ENCODE data around the gene DNAL1.

The DNAL1 gene

DNA sequence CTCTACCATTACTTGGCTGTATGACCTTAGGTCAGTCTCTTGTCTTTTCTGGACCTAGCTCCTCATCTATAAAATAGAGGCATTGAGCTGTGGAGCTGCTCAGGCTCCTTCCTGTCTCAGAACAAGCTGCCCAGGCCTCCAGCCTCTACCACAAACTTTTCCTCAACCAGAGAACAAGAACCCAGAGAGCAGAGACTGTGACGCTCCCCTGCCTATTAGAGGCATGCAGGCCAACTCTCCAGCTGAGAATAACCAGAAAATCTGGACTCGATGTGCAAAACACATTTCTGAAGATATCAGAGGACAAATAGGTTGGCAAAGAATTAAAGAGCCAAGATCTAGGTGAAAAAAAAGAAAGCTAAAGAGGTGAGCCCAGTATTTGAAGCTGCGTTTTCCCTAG lies 87.2 kb downstream of the DNAL1 start:
- no peak for TF ChIP-seq POLR2A (IDR thresholded peaks at IDR 0.05; ENCODE audit: low read depth, low read length)
- FAIRE-seq: no peak

GRCh38 chr14:73736842-73737241 lies 92.1 kb downstream of the DNAL1 start:
- TF ChIP-seq POLR2A (IDR thresholded peaks at IDR 0.05; ENCODE audit: low read depth, low read length): no peak
- no peak for DNase-seq (ENCODE audit: insufficient read length, low spot score)
- no peak for FAIRE-seq

More for the DNA sequence above, 87.2 kb downstream of the DNAL1 start:
- DNase-seq (ENCODE audit: insufficient read length, low spot score): no peak

DNA sequence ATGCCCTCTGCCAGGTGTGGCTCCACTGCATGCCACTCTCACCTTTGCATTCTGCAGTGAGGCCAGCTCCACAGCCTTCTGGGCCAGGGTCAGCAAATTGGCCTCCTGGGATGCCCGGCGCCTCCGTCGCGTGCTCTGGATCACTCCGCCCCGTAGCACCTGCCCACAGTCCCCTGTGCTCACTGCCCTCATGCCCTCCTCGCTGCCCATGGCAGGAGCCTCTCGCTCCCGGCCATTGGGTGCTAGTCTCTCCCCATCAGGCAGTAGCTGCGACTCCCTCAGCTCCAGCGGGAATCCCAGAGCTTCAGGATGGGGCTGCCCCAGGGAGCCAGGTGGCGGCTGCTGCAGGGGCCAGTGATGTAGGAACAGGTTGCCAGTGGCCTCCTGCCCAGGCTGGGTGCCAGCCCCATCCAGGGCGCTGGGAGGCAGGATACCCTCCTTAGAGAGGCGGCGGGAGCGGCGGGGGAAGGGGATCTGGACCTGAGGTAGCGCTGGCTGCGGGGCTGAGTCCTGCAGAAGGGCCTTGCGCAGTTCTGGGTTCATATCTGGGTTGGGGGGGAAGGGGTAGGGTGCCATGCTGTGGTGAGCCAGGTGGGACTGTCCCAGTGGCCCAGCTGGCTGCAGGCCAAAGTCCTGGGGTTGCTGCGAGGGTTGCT lies 93.9 kb downstream of the DNAL1 start:
- DNase-seq (ENCODE audit: insufficient read length, low spot score) (no peak), FAIRE-seq (no peak)
- no peak for TF ChIP-seq POLR2A (IDR thresholded peaks at IDR 0.05; ENCODE audit: low read depth, low read length)

DNA sequence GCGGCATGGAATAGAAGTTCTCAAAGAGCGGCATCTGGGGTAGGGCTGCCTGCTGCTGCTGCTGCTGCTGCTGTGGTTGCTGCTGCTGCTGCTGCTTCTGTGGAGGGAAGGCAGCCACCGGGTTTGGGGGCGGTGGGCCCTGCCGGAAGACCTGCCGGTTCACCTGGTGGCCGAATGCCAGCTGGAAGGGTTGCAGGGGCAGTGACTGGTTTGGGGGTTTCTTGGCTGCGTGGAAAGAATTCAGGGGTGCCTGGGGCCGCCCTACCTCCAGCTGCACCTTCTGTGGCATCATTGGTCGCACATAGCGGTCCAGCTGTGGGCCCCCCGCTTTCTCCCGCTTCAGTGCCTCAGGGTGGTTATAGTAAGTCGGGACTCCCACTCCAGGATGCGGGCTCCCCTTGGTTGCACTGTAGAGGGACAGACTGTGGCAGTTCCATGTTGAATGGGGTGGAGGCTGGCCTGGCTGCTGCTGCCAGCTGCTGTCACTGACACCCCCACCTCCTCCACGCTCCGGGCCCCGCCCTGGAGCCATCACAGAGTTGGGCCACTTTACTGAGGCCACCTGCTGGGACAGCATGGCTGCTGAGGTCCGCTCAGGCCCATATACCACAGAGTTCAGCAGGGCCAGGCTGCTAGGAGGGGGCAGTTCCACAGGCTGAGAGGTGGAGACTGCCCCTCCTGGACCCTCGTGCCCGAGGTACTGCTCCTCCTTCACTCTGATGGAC lies 94.5 kb downstream of the DNAL1 start:
- no peak for TF ChIP-seq POLR2A (IDR thresholded peaks at IDR 0.05; ENCODE audit: low read depth, low read length)
- FAIRE-seq: no peak
- DNase-seq (ENCODE audit: insufficient read length, low spot score): no peak

- DNase-seq (ENCODE audit: insufficient read length, low spot score) (no peak), FAIRE-seq (no peak)
- no peak for TF ChIP-seq POLR2A (IDR thresholded peaks at IDR 0.05; ENCODE audit: low read depth, low read length)
These were observed 95.3 kb downstream of the DNAL1 start for GRCh38 chr14:73739899-73740617.

- DNase-seq (ENCODE audit: insufficient read length, low spot score): no peak
- no peak for TF ChIP-seq POLR2A (IDR thresholded peaks at IDR 0.05; ENCODE audit: low read depth, low read length)
- FAIRE-seq: no peak
These were observed 96.0 kb downstream of the DNAL1 start for GRCh38 chr14:73740618-73741326.

DNA sequence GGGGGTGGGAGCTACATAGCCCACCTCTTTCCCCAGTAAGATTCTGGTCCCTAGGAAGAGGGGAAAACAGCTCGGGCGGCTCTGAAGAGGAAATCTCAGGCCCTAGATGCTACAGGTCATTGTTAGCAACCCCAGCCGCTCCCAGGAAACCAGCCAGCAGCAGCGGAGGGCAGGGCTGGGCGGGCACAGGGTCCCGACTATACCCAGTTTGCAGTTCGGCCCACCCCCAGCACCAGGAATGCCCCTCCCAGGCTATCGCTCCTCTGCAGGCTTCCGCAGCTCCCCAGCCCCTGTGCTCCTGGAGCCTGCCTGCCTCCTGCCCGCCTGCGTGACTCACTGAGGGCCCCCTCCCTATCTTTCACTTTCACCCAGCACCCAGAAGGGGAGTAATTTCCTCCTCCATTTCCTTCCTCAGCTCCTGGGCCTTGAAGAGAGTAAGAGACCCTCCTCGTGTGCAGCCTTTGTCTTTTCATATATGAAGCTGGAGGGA lies 96.6 kb downstream of the DNAL1 start:
- DNase-seq (ENCODE audit: insufficient read length, low spot score) (peak; percentile 93), FAIRE-seq (peak; percentile 55)
- no peak for TF ChIP-seq POLR2A (IDR thresholded peaks at IDR 0.05; ENCODE audit: low read depth, low read length)

DNA sequence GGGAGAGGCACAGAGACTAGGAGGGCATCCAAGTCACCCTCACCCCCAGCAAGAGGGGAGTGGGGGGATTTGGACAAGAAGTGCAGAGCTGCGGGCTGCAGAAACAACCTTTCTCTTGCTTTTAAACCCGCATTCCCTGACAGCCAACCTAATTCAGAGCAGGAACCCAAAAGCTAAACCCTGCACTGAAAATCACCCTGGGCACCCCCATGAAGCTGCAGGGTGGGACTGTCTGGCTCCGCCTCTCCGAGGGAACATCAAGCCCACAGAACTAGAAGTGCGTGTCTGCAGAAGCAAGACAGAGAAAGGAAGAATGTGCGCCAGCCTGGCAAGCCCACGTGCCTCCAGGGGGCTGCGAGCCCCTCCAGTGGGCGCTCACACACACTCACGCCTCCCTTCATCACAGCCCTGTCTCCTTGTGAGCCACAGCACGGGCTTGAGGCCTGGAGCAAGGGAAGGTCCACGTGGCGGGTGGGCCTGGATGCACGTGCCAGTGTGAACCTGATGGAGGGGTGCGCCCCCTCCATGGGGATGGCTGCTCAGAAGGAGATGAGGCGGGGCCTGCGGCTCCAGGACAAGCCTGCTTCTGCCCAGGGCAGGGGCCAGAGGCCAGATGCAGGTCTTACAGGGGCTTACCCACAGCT lies 97.2 kb downstream of the DNAL1 start:
- DNase-seq (ENCODE audit: insufficient read length, low spot score) (no peak), FAIRE-seq (no peak)
- no peak for TF ChIP-seq POLR2A (IDR thresholded peaks at IDR 0.05; ENCODE audit: low read depth, low read length)

DNA sequence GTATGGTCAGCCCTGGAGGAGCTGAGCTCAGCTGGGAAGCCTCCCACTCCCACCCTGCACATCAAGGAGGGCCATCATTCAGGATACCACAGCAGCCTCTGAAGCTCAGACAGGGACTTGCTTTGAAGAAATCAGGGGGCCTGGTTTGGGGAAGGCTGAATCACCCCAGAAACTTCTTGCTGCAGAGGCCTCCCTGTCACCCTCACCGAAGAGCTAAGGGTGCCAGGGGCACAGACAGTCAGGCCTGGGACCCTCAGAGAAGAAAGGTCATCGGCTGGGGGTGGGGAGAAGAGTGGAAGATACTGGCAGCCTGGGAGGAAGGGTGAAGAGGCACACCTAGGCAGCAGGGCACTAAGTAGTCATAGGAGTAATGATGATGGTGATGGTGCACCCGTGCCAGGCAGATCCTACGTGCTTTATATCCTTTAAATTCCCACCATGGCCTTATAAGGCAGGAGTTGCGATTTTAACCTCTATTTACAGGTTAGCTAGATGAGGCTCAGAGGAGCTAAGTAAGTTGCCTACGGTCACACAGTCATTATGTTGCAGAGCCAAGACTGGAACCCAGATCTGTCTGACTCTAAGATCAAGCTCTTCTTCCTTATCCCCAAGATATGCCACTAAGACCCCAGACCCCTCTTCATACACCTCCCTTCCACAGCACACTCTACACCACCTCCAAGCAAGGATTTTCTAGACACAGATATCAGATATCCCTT lies 97.9 kb downstream of the DNAL1 start:
- FAIRE-seq (no peak), DNase-seq (ENCODE audit: insufficient read length, low spot score) (no peak)
- TF ChIP-seq POLR2A (IDR thresholded peaks at IDR 0.05; ENCODE audit: low read depth, low read length): no peak

DNA sequence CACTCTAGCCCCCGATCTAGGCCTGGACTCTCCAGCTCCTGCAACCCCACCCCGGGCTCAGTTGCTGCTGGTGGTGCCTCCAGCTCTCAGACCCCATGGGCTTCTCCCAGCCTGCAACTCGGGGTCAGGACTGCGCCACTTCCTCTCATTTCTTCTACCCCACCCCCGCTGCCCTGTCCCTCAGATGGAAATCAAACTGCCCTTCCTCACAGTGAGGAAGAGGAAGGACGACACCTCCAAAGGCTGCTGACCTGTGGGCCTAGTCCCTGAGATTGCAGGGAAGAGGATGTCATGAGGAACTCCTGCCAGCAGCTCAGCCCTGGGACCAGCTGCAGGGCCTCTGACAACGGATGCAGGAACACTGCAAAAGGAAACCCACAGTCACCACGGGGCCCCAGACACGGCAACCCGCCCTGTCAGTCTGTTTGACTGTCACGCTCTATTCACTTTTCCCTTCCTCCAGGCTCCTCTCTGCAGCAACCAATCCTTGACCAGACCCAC lies 98.7 kb downstream of the DNAL1 start:
- no peak for TF ChIP-seq POLR2A (IDR thresholded peaks at IDR 0.05; ENCODE audit: low read depth, low read length)
- DNase-seq (ENCODE audit: insufficient read length, low spot score) (no peak), FAIRE-seq (no peak)

DNA sequence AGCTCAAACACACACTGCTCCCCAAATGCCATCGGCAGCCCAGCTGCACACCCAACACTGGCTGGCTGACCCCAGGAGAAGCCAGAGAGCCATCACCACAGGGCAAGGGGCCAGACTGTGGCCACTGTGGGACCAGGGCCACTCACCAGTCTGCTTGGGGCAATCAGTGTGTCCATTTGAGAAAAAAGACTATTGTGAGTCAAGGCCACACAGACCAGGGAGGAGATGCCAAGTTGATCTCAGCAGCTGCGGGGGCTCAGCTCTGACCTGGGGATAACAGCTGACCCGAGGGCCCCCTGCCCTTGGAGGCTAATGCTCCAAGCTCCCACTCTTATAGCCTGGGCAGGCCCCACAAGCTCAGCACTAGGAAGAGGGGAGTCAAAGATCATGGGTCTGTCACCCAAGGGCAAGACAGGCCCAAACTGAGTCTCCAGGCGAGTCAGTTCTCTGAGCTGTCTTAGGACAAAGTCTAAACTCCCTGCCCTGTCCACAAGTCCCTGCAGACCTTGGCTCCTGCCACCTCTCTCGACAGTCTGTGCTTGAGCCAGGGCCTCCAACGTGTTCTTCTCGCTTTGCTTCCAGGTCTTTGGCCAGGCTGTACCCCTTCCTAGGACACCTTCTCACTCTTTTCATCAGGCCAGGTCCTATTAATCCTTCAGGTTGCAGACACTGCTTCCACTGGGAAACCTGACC lies 99.5 kb downstream of the DNAL1 start:
- DNase-seq (ENCODE audit: insufficient read length, low spot score) (no peak), FAIRE-seq (no peak)

GRCh38 chr14:73744874-73745529 lies 100.2 kb downstream of the DNAL1 start:
- FAIRE-seq (no peak), DNase-seq (ENCODE audit: insufficient read length, low spot score) (no peak)
- TF ChIP-seq POLR2A (IDR thresholded peaks at IDR 0.05; ENCODE audit: low read depth, low read length): no peak

More for the DNA sequence above, 99.5 kb downstream of the DNAL1 start:
- no peak for TF ChIP-seq POLR2A (IDR thresholded peaks at IDR 0.05; ENCODE audit: low read depth, low read length)

Data from H54 (cell line).